B cell (primary cell): ENCODE data around the gene FOSB. TPM values are rescaled to one million over a fixed set of nuclear protein-coding genes. Genes with fewer than 3 reads are reported as not detected.

ENCODE experiments used
- ATAC-seq: fragments of 200-7000 bp; cut with Tn5 transposase; one replicate; pipeline ENCODE4 v1.10.0; 2021; ENCODE audit warnings: low read depth, mild to moderate bottlenecking, moderate number of reproducible peaks, moderate library complexity
- CTCF ChIA-PET: fragments of 350-600 bp; sonication (Branson Sonifier 250); formaldehyde crosslinking; loops from one replicate; lab custom pipeline; 2021; ENCODE audit warnings: antibody characterized with exemption, inconsistent platforms; lab: Charles Lee
- POLR2A ChIA-PET: fragments of 350-600 bp; sonication (Branson Sonifier 250); formaldehyde crosslinking; loops from one replicate; lab custom pipeline; 2021; ENCODE audit warnings: antibody characterized with exemption; lab: Charles Lee
- DNase-seq: peaks from one replicate; pipeline ENCODE4 v3.0.0; 2013
- H2AFZ ChIP-seq: 2 replicates; pipeline ENCODE4 v1.6.1; 2012; ENCODE audit warnings: mild to moderate bottlenecking, low read depth, low read length; ENCODE audit not compliant: insufficient read depth, poor library complexity, severe bottlenecking
- H3K27ac ChIP-seq, 2 donors: 1 replicate in 1 of 2; 2 replicates in 1 of 2; pipeline ENCODE4 v1.5.1; 2012 to 2013; ENCODE audit warnings: low read length in 2 of 2, mild to moderate bottlenecking in 2 of 2, moderate library complexity in 1 of 2
- H3K27me3 ChIP-seq, 4 experiments: fragments of 200-600 bp in 1 of 4; sonication (generic) in 1 of 4; replicated peaks in 1 of 4; 1 replicate in 2 of 4; 2 replicates in 2 of 4; pipeline versions ENCODE4 v1.6.1 to v1.7.0; 2013 to 2016; ENCODE audit warnings: low read length in 3 of 4, mild to moderate bottlenecking in 2 of 4, mixed read lengths in 1 of 4, moderate library complexity in 1 of 4; ENCODE audit not compliant: insufficient read depth in 4 of 4, control insufficient read depth in 3 of 4; ENCODE audit errors: control extremely low read depth in 1 of 4
- H3K36me3 ChIP-seq, 2 experiments: replicated peaks in 1 of 2; 1 replicate in 1 of 2; 2 replicates in 1 of 2; pipeline versions ENCODE4 v1.6.1 to v1.7.1; 2013; ENCODE audit warnings: low read length in 1 of 2; ENCODE audit not compliant: insufficient read depth in 2 of 2, control insufficient read depth in 1 of 2; ENCODE audit errors: control extremely low read depth in 1 of 2, extremely low read depth in 1 of 2
- H3K4me1 ChIP-seq, 2 donors: fragments of 200-600 bp in 1 of 2; sonication (generic) in 1 of 2; 1 replicate in 1 of 2; 2 replicates in 1 of 2; pipeline versions ENCODE4 v1.5.1 to v1.6.1; 2013 to 2017; ENCODE audit warnings: low read length in 2 of 2; ENCODE audit not compliant: control insufficient read depth in 2 of 2, insufficient read depth in 2 of 2
- H3K4me2 ChIP-seq: replicated peaks from 2 replicates; pipeline ENCODE3; 2012; ENCODE audit warnings: mild to moderate bottlenecking, low read depth, low read length; ENCODE audit not compliant: poor library complexity, severe bottlenecking
- H3K4me3 ChIP-seq, 5 experiments: fragments of 200-600 bp in 1 of 5; sonication (generic) in 1 of 5; 1 replicate in 3 of 5; 2 replicates in 2 of 5; pipeline versions ENCODE4 v1.5.1 to v1.7.0; 2011 to 2016; ENCODE audit warnings: low read length in 4 of 5, mild to moderate bottlenecking in 4 of 5, low read depth in 2 of 5, control low read depth in 1 of 5, moderate library complexity in 1 of 5; ENCODE audit not compliant: insufficient read depth in 1 of 5; ENCODE audit errors: control extremely low read depth in 1 of 5, extremely low read depth in 1 of 5
- H3K79me2 ChIP-seq: fragments of 200-600 bp; sonication (generic); one replicate; pipeline ENCODE4 v1.6.0; 2016; ENCODE audit warnings: low read length; ENCODE audit not compliant: control insufficient read depth, insufficient read depth
- H3K9ac ChIP-seq: fragments of 200-600 bp; sonication (generic); 2 replicates; pipeline ENCODE4 v1.6.1; 2017; ENCODE audit warnings: mild to moderate bottlenecking, low read length, moderate library complexity
- H3K9me3 ChIP-seq, 3 donors: one replicate each; pipeline versions ENCODE4 v1.6.1 to v1.7.1; 2013; ENCODE audit warnings: low read length in 2 of 3; ENCODE audit not compliant: control insufficient read depth in 2 of 3, insufficient read depth in 1 of 3; ENCODE audit errors: control extremely low read depth in 1 of 3
- H4K20me1 ChIP-seq: 2 replicates; pipeline ENCODE4 v1.6.0; 2012; ENCODE audit warnings: mild to moderate bottlenecking, low read length; ENCODE audit not compliant: insufficient read depth, control insufficient read depth, poor library complexity, severe bottlenecking
- H3K27ac Mint-ChIP-seq: one replicate; pipeline ENCODE4 v1.8.0; 2021; ENCODE audit warnings: mixed read lengths
- H3K27me3 Mint-ChIP-seq: one replicate; pipeline ENCODE4 v1.8.0; 2021; ENCODE audit warnings: mixed read lengths
- H3K4me1 Mint-ChIP-seq: one replicate; pipeline ENCODE4 v1.8.0; 2021; ENCODE audit warnings: mixed read lengths
- H3K4me3 Mint-ChIP-seq: one replicate; pipeline ENCODE4 v1.8.0; 2021; ENCODE audit warnings: mixed read lengths
- H3K9me3 Mint-ChIP-seq: one replicate; pipeline ENCODE4 v1.8.0; 2022; ENCODE audit warnings: mixed read lengths; ENCODE audit not compliant: insufficient read depth
- CTCF ChIP-seq: fragments of 200-600 bp; IDR thresholded peaks from one replicate; pipeline ENCODE4 v1.8.0; 2022; ENCODE audit warnings: antibody characterized with exemption, mild to moderate bottlenecking
- EZH2 ChIP-seq: IDR thresholded peaks from 2 replicates; pipeline ENCODE4 v1.6.1; 2012; ENCODE audit warnings: borderline replicate concordance, low read depth, mild to moderate bottlenecking, moderate library complexity, low read length; ENCODE audit not compliant: insufficient read depth, poor library complexity, severe bottlenecking
- WGBS: methylation state at CpG from one replicate; pipeline ENCODE4 v1.1.5; 2013; ENCODE audit warnings: missing lambda C conversion rate; ENCODE audit not compliant: insufficient coverage; 5-methylcytosine and 5-hydroxymethylcytosine counted together
- intact Hi-C: fragments of 100-400 bp; cut with micrococcal nuclease; formaldehyde crosslinking; loops from one replicate; pipeline ENCODE4 v1.10.0; 2022
- polyA plus RNA-seq: library from polyadenylated mRNA; depleted of rRNA; stranded (reverse); fragments of >200 nt; gene quantifications from 2 replicates; pipeline ENCODE4 v1.2.3, GENCODE V29; 2012
- total RNA-seq, 2 donors: library from RNA; stranded (reverse); fragments of 120-200 nt in 1 of 2; gene quantifications; 1 replicate in 1 of 2; 2 replicates in 1 of 2; pipeline versions ENCODE4 v1.2.3 to v1.2.4, GENCODE V29; 2013 to 2022

FOSB gene
- total and polyA plus RNA-seq, 2 donors (not counting 1 experiment from before 2014, with no cell fraction given) = 39.6 to 2,860 TPM

- Histone ChIP-seq H3K9ac (peak overlapping the region; percentile 40), H3K36me3 (peaks cover 1 to 5% of the 10 kb centered on the region in 2 experiments), H3K4me1 (peaks cover 31 to 47% of the 10 kb centered on the region in 2 donors), H3K4me3 (peak overlapping the region in 3 of 5 experiments; percentile 37 to 49 (median 47)), H3K79me2 (peaks cover 2% of the 10 kb centered on the region), H3K27me3 (peaks cover 0 to 26% (median 13%) of the 10 kb centered on the region in 4 experiments), H4K20me1 (peaks cover 11% of the 10 kb centered on the region), H3K27ac (no peak overlapping the region), H2AFZ (peak overlapping the region; percentile 85), H3K4me2 (peak overlapping the region; percentile 93), H3K9me3 (peaks cover 0 to 9% (median 0%) of the 10 kb centered on the region in 3 donors)
- 21% methylated on average over 35 of the region's 37 CpGs for WGBS
- H3K27ac Mint-ChIP-seq = peak overlapping the region; percentile 54
- ChIA-PET POLR2A (interaction anchor here (0.5 to 0.6 kb wide), 6 partner anchors 14 to 1715 kb away, joined by 3 to 8 read pairs (median 4); no protein-coding TSS in a partner anchor), CTCF (interaction anchor here (0.7 to 1.8 kb wide), 16 partner anchors 8 to 200 kb away, joined by 3 to 15 read pairs (median 4); partner anchors contain the start of gene VASP)
- H3K4me3 Mint-ChIP-seq = peak overlapping the region; percentile 83
- peak; percentile 70 for DNase-seq
- no peak for ATAC-seq
- intact Hi-C loops = no loop called here
- H3K9me3 Mint-ChIP-seq = no peaks in the 10 kb centered on the region
- TF ChIP-seq CTCF = no peak
- TF ChIP-seq EZH2 = no peak
- H3K27me3 Mint-ChIP-seq = peaks cover 8% of the 10 kb centered on the region
- H3K4me1 Mint-ChIP-seq = peaks cover 51% of the 10 kb centered on the region
Measured at GRCh38 chr19:45499196-45500180, 31.7 kb downstream of the FOSB start.
